HEK293 (cell line): ENCODE data around the gene TECPR2.

Experiments used
- EGR2 ChIP-seq: fragments of 450-650 bp; formaldehyde crosslinking; IDR thresholded peaks from 2 replicates; pipeline ENCODE4 v1.5.1; 2016; ENCODE audit warnings: low read depth, missing biosample characterization, missing genetic modification characterization
- MEIS1 ChIP-seq: sonication (generic); formaldehyde crosslinking; IDR thresholded peaks from 2 replicates; pipeline ENCODE4 v1.8.1; 2022; ENCODE audit warnings: missing genetic modification reagents, mild to moderate bottlenecking, borderline replicate concordance
- REPIN1 ChIP-seq: fragments of 450-650 bp; formaldehyde crosslinking; IDR thresholded peaks from 2 replicates; pipeline ENCODE4 v1.5.1; 2017; ENCODE audit warnings: missing biosample characterization, missing genetic modification characterization, low read depth
- ZNF155 ChIP-seq: fragments of 450-650 bp; formaldehyde crosslinking; IDR thresholded peaks from 2 replicates; pipeline ENCODE4 v1.5.1; 2016; ENCODE audit warnings: missing biosample characterization, missing genetic modification characterization
- ZNF174 ChIP-seq: fragments of 450-650 bp; formaldehyde crosslinking; IDR thresholded peaks from 2 replicates; pipeline ENCODE4 v1.5.0; 2017; ENCODE audit warnings: missing biosample characterization, mild to moderate bottlenecking, missing genetic modification characterization
- ZNF23 ChIP-seq: fragments of 450-650 bp; formaldehyde crosslinking; IDR thresholded peaks from 2 replicates; pipeline ENCODE4 v1.5.1; 2016; ENCODE audit warnings: missing biosample characterization, missing genetic modification characterization, borderline replicate concordance
- ZNF785 ChIP-seq: fragments of 450-650 bp; formaldehyde crosslinking; IDR thresholded peaks from 2 replicates; pipeline ENCODE4 v1.5.1; 2016; ENCODE audit warnings: missing biosample characterization, missing genetic modification characterization
- TF ChIP-seq, protein P1 (sequence below): fragments of 450-650 bp; formaldehyde crosslinking; IDR thresholded peaks from 2 replicates; pipeline ENCODE4 v1.5.1; 2016; ENCODE audit warnings: missing biosample characterization, missing genetic modification characterization
- TF ChIP-seq, protein P2 (sequence below): fragments of 450-650 bp; IDR thresholded peaks from 2 replicates; pipeline ENCODE4 v1.5.1; 2018; ENCODE audit warnings: missing biosample characterization, missing genetic modification characterization

DNA sequence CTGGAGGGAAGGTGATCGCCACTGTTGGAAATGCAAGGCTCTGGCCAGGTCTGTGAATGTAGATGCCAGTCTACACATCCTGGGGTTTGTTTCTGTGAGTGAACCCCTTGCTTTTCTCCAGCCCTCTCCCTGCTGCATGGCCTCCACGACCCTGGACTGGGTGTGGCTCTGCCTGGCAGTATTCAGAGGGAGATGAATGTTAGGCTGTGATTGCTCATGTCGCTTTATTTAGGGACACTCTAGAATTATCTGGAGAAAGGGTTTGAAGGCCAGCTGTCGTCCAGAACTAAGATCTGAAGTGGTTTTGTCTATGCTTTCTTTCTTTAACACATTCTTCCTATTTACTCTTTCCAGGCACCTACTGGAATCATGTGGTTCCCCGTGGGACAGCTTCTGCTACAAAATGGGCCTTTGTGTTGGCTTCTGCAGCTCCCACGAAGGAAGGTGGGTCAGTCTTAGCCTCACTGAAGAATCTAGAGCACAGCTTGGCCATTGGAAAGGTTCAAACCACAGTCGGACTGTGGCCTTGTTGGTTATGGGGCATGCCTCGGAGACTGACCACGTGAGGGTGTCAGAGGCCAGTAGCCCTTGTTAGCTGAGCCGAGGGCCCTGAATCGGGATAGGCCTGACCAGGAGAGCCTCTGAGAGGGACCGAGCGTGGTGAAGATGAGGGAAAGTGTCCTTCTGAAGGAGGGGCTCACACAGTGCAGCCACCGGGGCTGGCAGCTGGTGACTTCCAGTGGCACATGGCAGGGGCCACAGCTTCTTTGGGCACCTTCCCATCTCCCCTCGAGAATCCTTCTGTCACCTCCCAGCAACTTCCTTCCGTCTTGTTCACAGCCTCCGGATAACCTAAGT, 87.7 kb downstream of the TECPR2 start:
- TF ChIP-seq, protein P1, sequence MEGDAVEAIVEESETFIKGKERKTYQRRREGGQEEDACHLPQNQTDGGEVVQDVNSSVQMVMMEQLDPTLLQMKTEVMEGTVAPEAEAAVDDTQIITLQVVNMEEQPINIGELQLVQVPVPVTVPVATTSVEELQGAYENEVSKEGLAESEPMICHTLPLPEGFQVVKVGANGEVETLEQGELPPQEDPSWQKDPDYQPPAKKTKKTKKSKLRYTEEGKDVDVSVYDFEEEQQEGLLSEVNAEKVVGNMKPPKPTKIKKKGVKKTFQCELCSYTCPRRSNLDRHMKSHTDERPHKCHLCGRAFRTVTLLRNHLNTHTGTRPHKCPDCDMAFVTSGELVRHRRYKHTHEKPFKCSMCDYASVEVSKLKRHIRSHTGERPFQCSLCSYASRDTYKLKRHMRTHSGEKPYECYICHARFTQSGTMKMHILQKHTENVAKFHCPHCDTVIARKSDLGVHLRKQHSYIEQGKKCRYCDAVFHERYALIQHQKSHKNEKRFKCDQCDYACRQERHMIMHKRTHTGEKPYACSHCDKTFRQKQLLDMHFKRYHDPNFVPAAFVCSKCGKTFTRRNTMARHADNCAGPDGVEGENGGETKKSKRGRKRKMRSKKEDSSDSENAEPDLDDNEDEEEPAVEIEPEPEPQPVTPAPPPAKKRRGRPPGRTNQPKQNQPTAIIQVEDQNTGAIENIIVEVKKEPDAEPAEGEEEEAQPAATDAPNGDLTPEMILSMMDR (tag by site-specific recombination): no peak
- TF ChIP-seq EGR2 (tag by site-specific recombination) (no peak), REPIN1 (tag by site-specific recombination) (no peak), ZNF785 (tag by site-specific recombination) (no peak), ZNF23 (tag by site-specific recombination) (no peak), MEIS1 (CRISPR knock-in tag) (no peak), ZNF174 (no peak), ZNF155 (tag by site-specific recombination) (no peak)
- TF ChIP-seq, protein P2, sequence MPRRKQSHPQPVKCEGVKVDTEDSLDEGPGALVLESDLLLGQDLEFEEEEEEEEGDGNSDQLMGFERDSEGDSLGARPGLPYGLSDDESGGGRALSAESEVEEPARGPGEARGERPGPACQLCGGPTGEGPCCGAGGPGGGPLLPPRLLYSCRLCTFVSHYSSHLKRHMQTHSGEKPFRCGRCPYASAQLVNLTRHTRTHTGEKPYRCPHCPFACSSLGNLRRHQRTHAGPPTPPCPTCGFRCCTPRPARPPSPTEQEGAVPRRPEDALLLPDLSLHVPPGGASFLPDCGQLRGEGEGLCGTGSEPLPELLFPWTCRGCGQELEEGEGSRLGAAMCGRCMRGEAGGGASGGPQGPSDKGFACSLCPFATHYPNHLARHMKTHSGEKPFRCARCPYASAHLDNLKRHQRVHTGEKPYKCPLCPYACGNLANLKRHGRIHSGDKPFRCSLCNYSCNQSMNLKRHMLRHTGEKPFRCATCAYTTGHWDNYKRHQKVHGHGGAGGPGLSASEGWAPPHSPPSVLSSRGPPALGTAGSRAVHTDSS (tag by site-specific recombination): no peak
